PFSK-1 (cell line): Measurements from ENCODE around the gene PLAC1.

ENCODE experiments used
- FOXP2 ChIP-seq: optimal IDR thresholded peaks from 2 replicates; pipeline ENCODE3; 2011; ENCODE audit warnings: borderline replicate concordance, control low read depth, inconsistent platforms; ENCODE audit not compliant: insufficient read depth; ENCODE audit errors: extremely low read length, extremely low read depth
- POLR2AphosphoS5 ChIP-seq: IDR thresholded peaks from 2 replicates; pipeline ENCODE4 v1.6.1; 2012; ENCODE audit warnings: low read depth, mild to moderate bottlenecking, control low read depth, low read length, moderate library complexity
- SIN3A ChIP-seq: IDR thresholded peaks from 2 replicates; pipeline ENCODE4 v1.6.1; 2012; ENCODE audit warnings: mild to moderate bottlenecking, low read length, moderate library complexity, borderline replicate concordance; ENCODE audit not compliant: insufficient read depth
- TAF1 ChIP-seq: IDR thresholded peaks from 2 replicates; pipeline ENCODE4 v1.6.1; 2012; ENCODE audit warnings: low read length, control low read depth, borderline replicate concordance; ENCODE audit not compliant: insufficient read depth
- TF ChIP-seq, protein P1 (sequence below), 2 experiments: IDR thresholded peaks; 2 replicates each; pipeline versions ENCODE4 v1.6.1 to v1.8.0; 2011 to 2012; ENCODE audit warnings: low read depth in 2 of 2, low read length in 2 of 2, control low read depth in 1 of 2, inconsistent platforms in 1 of 2, mild to moderate bottlenecking in 1 of 2, moderate library complexity in 1 of 2; ENCODE audit not compliant: insufficient read depth in 1 of 2

PLAC1 gene

DNA sequence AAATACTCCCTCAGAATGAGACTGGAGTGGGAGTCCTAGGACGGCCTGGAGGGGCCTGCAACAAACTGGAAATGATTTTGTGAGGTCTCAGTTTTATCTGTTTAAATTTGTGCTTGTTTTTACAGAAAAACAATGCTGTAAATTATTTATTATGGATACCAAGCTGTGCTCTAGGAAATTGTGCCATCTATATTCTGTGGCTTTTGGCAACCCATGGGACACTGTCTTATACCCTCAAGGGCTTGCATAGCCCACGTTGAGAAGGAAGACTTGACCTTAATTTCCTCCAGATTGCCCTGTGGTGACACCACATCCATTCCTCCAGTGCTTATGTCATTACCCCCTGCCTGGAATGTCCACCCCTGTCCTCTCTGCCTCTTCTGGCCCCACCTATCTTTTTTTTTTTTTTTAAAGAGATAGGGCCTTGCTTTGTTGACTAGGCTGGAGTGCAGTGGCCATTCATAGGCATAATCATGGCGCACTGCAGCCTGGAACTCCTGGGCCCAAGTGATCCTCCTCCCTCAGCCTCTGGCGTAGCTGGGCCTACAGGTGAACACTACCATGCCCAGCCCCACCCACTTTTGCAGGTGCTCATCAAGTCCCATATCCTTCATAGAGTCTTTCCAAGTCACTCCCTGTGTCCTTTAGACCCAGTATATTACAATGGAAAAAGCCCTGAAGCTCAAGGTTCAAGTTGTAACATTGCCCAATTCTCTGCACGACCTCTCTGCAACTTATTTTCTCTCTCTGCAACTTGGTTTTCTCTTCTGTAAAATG is 120.9 kb downstream of the PLAC1 start:
- no peak for TF ChIP-seq FOXP2
- TF ChIP-seq SIN3A: no peak
- no peak for TF ChIP-seq POLR2AphosphoS5
- TF ChIP-seq, protein P1, sequence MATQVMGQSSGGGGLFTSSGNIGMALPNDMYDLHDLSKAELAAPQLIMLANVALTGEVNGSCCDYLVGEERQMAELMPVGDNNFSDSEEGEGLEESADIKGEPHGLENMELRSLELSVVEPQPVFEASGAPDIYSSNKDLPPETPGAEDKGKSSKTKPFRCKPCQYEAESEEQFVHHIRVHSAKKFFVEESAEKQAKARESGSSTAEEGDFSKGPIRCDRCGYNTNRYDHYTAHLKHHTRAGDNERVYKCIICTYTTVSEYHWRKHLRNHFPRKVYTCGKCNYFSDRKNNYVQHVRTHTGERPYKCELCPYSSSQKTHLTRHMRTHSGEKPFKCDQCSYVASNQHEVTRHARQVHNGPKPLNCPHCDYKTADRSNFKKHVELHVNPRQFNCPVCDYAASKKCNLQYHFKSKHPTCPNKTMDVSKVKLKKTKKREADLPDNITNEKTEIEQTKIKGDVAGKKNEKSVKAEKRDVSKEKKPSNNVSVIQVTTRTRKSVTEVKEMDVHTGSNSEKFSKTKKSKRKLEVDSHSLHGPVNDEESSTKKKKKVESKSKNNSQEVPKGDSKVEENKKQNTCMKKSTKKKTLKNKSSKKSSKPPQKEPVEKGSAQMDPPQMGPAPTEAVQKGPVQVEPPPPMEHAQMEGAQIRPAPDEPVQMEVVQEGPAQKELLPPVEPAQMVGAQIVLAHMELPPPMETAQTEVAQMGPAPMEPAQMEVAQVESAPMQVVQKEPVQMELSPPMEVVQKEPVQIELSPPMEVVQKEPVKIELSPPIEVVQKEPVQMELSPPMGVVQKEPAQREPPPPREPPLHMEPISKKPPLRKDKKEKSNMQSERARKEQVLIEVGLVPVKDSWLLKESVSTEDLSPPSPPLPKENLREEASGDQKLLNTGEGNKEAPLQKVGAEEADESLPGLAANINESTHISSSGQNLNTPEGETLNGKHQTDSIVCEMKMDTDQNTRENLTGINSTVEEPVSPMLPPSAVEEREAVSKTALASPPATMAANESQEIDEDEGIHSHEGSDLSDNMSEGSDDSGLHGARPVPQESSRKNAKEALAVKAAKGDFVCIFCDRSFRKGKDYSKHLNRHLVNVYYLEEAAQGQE (IDR thresholded peaks at IDR 0.05; ENCODE audit: insufficient read depth in 1 of 2, low read depth in 2 of 2, low read length in 2 of 2): no peak
- no peak for TF ChIP-seq TAF1

DNA sequence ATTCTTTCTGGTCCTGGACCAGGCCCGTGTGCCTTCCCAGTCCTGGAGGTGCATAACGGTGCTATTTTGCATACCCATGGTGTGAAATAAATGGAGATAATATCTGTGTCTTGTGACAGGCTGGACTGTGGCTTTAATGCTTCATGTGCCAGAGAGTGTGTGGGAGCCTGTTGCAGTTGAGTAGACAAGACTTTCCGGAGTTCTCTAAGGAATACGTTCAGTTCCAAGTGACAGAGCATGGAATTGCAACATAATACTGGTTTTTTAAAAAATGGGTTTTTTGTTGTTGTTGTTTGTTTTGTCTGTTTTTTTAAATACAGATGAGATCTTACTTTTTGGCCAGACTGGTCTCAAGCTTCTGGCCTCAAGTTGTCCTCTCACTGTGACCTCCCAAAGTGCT is 124.3 kb downstream of the PLAC1 start:
- TF ChIP-seq SIN3A (no peak), TAF1 (no peak), FOXP2 (no peak), POLR2AphosphoS5 (no peak)
- TF ChIP-seq, protein P1 (IDR thresholded peaks at IDR 0.05; ENCODE audit: insufficient read depth in 1 of 2, low read depth in 2 of 2, low read length in 2 of 2): no peak

DNA sequence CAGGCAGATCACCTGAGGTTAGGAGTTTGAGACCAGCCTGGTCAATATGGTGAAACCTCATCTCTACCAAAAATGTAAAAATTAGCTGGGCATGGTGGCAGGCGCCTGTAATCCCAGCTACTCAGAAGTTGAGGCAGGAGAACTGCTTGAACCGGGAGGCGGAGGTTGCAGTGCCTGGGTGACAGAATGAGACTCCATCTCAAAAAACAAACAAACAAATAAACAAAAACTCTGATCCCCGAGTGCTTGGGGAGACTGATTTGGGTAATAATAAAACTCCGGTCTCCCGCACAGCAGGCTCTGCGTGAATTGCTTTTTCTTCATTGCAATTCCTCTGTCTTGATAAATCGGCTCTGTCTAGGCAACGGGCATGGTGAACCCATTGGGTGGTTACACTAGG is 124.9 kb downstream of the PLAC1 start:
- no peak for TF ChIP-seq TAF1
- TF ChIP-seq, protein P1 (IDR thresholded peaks at IDR 0.05; ENCODE audit: insufficient read depth in 1 of 2, low read depth in 2 of 2, low read length in 2 of 2): no peak
- TF ChIP-seq POLR2AphosphoS5: no peak
- TF ChIP-seq FOXP2: no peak
- TF ChIP-seq SIN3A: no peak

GRCh38 chrX:134530845-134531244 is 127.4 kb downstream of the PLAC1 start:
- TF ChIP-seq TAF1 (no peak), SIN3A (no peak), FOXP2 (no peak), POLR2AphosphoS5 (no peak)
- TF ChIP-seq, protein P1 (IDR thresholded peaks at IDR 0.05; ENCODE audit: insufficient read depth in 1 of 2, low read depth in 2 of 2, low read length in 2 of 2): no peak

DNA sequence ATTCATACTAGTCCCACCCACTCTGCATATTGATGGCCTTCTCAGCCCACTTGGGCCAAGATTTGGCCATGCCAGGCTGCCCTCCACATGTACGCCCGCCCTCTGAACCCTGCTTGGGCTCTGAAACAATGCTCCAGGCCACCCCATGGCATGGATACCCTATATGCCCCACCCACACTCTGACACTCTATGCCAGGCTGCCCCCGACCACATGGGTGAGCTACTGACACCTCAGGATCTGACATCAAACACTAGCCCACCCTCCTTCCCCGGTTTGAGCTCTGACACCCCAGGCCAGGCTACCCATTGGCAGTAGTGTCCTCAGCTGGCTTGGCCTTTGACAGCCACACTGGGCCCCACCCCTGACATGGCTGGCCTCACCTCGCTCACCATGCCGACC is 128.8 kb downstream of the PLAC1 start:
- no peak for TF ChIP-seq POLR2AphosphoS5
- TF ChIP-seq SIN3A: no peak
- no peak for TF ChIP-seq FOXP2
- TF ChIP-seq TAF1: no peak
- TF ChIP-seq, protein P1 (IDR thresholded peaks at IDR 0.05; ENCODE audit: insufficient read depth in 1 of 2, low read depth in 2 of 2, low read length in 2 of 2): no peak
